Tibial nerve (tissue), 3 donors: ENCODE results near the gene NCOA1.

Source experiments
- CTCF ChIP-seq, 5 experiments: fragments of 200-600 bp in 3 of 5; fragments of 450-650 bp in 2 of 5; sonication (generic) in 3 of 5; IDR thresholded peaks; one replicate each; pipeline ENCODE4 v1.5.1; 2016 to 2019; ENCODE audit warnings: antibody characterized with exemption in 5 of 5, mild to moderate bottlenecking in 3 of 5, moderate library complexity in 2 of 5
- POLR2A ChIP-seq, 2 donors: fragments of 450-650 bp; IDR thresholded peaks; one replicate each; pipeline ENCODE4 v1.6.1; 2017; ENCODE audit warnings: antibody characterized with exemption in 2 of 2, mild to moderate bottlenecking in 2 of 2, moderate library complexity in 2 of 2

GRCh38 chr2:24570225-24570624 lies 79.2 kb downstream of the NCOA1 start:
- TF ChIP-seq POLR2A (IDR thresholded peaks at IDR 0.05) (no peak), CTCF (IDR thresholded peaks at IDR 0.05) (no peak)
